HG02973 (cell line): Measurements from ENCODE around the gene ANKRD62.
"Not testable (repeated sequence)": the region's sequence is repeated elsewhere in the genome, so short reads cannot be mapped to it uniquely, and the experiment has no call there.

ENCODE experiments used
- ATAC-seq: cut with Tn5 transposase; IDR thresholded peaks from one replicate; pipeline ENCODE4 v1.9.1; 2021; ENCODE audit warnings: moderate library complexity; ENCODE audit not compliant: unreplicated experiment

The ANKRD62 gene

GRCh38 chr18:12065397-12065796, 28.2 kb upstream of the ANKRD62 start:
- no peak for ATAC-seq

- no peak for ATAC-seq
Observed at GRCh38 chr18:12066910-12067511, 26.6 kb upstream of the ANKRD62 start.

GRCh38 chr18:12067671-12068070, 26.0 kb upstream of the ANKRD62 start:
- no peak for ATAC-seq

GRCh38 chr18:12068316-12068949, 25.2 kb upstream of the ANKRD62 start:
- ATAC-seq: not testable (repeated sequence)

- ATAC-seq: no peak
Observed at GRCh38 chr18:12068950-12069320, 24.7 kb upstream of the ANKRD62 start.

- not testable (repeated sequence) for ATAC-seq
Observed at GRCh38 chr18:12071066-12071465, 22.6 kb upstream of the ANKRD62 start.

- ATAC-seq: no peak
Observed at GRCh38 chr18:12072996-12073395, 20.6 kb upstream of the ANKRD62 start.

GRCh38 chr18:12074736-12075135, 18.9 kb upstream of the ANKRD62 start:
- no peak for ATAC-seq

- no peak for ATAC-seq
Observed at GRCh38 chr18:12076424-12077140, 17.1 kb upstream of the ANKRD62 start.

GRCh38 chr18:12077994-12078393, 15.6 kb upstream of the ANKRD62 start:
- ATAC-seq: not testable (repeated sequence)

GRCh38 chr18:12079491-12080237, 14.0 kb upstream of the ANKRD62 start:
- ATAC-seq: no peak

GRCh38 chr18:12085136-12085535, 8.5 kb upstream of the ANKRD62 start:
- ATAC-seq: no peak

GRCh38 chr18:12085786-12086185, 7.9 kb upstream of the ANKRD62 start:
- ATAC-seq: no peak

GRCh38 chr18:12086249-12086648, 7.4 kb upstream of the ANKRD62 start:
- no peak for ATAC-seq

- ATAC-seq: no peak
Observed at GRCh38 chr18:12086677-12087470, 6.8 kb upstream of the ANKRD62 start.

- ATAC-seq: no peak
Observed at GRCh38 chr18:12087471-12088025, 6.1 kb upstream of the ANKRD62 start.

GRCh38 chr18:12088096-12088495, 5.5 kb upstream of the ANKRD62 start:
- ATAC-seq: no peak

- no peak for ATAC-seq
Observed at GRCh38 chr18:12088731-12089375, 4.8 kb upstream of the ANKRD62 start.

- no peak for ATAC-seq
Observed at GRCh38 chr18:12091538-12092141, 2.0 kb upstream of the ANKRD62 start.
